NCI-H226 (cell line): ENCODE measurements around the gene GTPBP6.
"Not testable (repeated sequence)": the region's sequence is repeated elsewhere in the genome, so short reads cannot be mapped to it uniquely, and the experiment has no call there.

Source experiments
- DNase-seq: peaks from one replicate; pipeline ENCODE4 v3.0.0-alpha.2; 2015

Gene GTPBP6

GRCh38 chrX:351736-352135 lies 33.1 kb upstream of the GTPBP6 start:
- DNase-seq, result no peak

GRCh38 chrX:351324-351641 lies 32.7 kb upstream of the GTPBP6 start:
- not testable (repeated sequence) for DNase-seq

GRCh38 chrX:350534-351323 lies 32.1 kb upstream of the GTPBP6 start:
- no peak for DNase-seq

- no peak for DNase-seq
These were observed 31.5 kb upstream of the GTPBP6 start for GRCh38 chrX:350148-350533.

- DNase-seq, result no peak
These were observed 31.1 kb upstream of the GTPBP6 start for GRCh38 chrX:349702-350101.

- no peak for DNase-seq
These were observed 30.6 kb upstream of the GTPBP6 start for GRCh38 chrX:349196-349595.

GRCh38 chrX:348461-349117 lies 30.0 kb upstream of the GTPBP6 start:
- DNase-seq, result no peak

GRCh38 chrX:347351-348117 lies 28.9 kb upstream of the GTPBP6 start:
- DNase-seq, result no peak

- no peak for DNase-seq
These were observed 27.6 kb upstream of the GTPBP6 start for GRCh38 chrX:346034-346813.

GRCh38 chrX:345020-345925 lies 26.7 kb upstream of the GTPBP6 start:
- DNase-seq, result no peak

- DNase-seq, result no peak
These were observed 25.8 kb upstream of the GTPBP6 start for GRCh38 chrX:344371-344901.

- no peak for DNase-seq
These were observed 23.0 kb upstream of the GTPBP6 start for GRCh38 chrX:341541-342101.

- no peak for DNase-seq
These were observed 22.2 kb upstream of the GTPBP6 start for GRCh38 chrX:340641-341423.

- no peak for DNase-seq
These were observed 21.5 kb upstream of the GTPBP6 start for GRCh38 chrX:340121-340520.

- DNase-seq, result no peak
These were observed 20.3 kb upstream of the GTPBP6 start for GRCh38 chrX:338836-339400.

GRCh38 chrX:338281-338835 lies 19.8 kb upstream of the GTPBP6 start:
- DNase-seq, result no peak

- DNase-seq, result no peak
These were observed 18.8 kb upstream of the GTPBP6 start for GRCh38 chrX:337331-337831.

- no peak for DNase-seq
These were observed 17.6 kb upstream of the GTPBP6 start for GRCh38 chrX:336227-336626.

GRCh38 chrX:335758-336155 lies 17.2 kb upstream of the GTPBP6 start:
- DNase-seq, result no peak
